NT2/D1 (cell line): Measurements from ENCODE around the gene TBC1D22A.

Experiments used
- DNase-seq: peaks from one replicate; pipeline ENCODE4 v3.0.0-alpha.2; 2011; ENCODE audit warnings: low read depth, low spot score
- H3K27me3 ChIP-seq: 2 replicates; pipeline ENCODE4 v1.6.0; 2011; ENCODE audit warnings: mild to moderate bottlenecking; ENCODE audit not compliant: insufficient read length, insufficient read depth
- H3K36me3 ChIP-seq: 2 replicates; pipeline ENCODE4 v1.6.1; 2011; ENCODE audit warnings: mild to moderate bottlenecking, low read length, mixed read lengths; ENCODE audit not compliant: insufficient read depth, insufficient read length
- H3K4me1 ChIP-seq: 2 replicates; pipeline ENCODE4 v1.5.1; 2011; ENCODE audit not compliant: insufficient read depth, insufficient read length
- H3K4me3 ChIP-seq: 2 replicates; pipeline ENCODE4 v1.5.1; 2011; ENCODE audit warnings: low read depth; ENCODE audit not compliant: insufficient read length
- H3K9ac ChIP-seq: 2 replicates; pipeline ENCODE4 v1.6.0; 2011; ENCODE audit warnings: low read depth; ENCODE audit not compliant: insufficient read length
- H3K9me3 ChIP-seq: 2 replicates; pipeline ENCODE4 v1.5.1; 2011; ENCODE audit warnings: mild to moderate bottlenecking, low read length; ENCODE audit not compliant: insufficient read depth
- SUZ12 ChIP-seq: IDR thresholded peaks from 2 replicates; pipeline ENCODE4 v1.6.1; 2011; ENCODE audit not compliant: insufficient read length, insufficient read depth; ENCODE audit errors: extremely low read depth
- YY1 ChIP-seq: IDR thresholded peaks from 2 replicates; pipeline ENCODE4 v1.6.1; 2011; ENCODE audit not compliant: insufficient read length, insufficient read depth
- ZNF274 ChIP-seq: IDR thresholded peaks from 2 replicates; pipeline ENCODE4 v1.6.1; 2011; ENCODE audit warnings: mild to moderate bottlenecking, low read depth, low read length

TBC1D22A gene

GRCh38 chr22:47176573-47177333, 414.3 kb downstream of the TBC1D22A start:
- TF ChIP-seq YY1, result no peak
- DNase-seq, result no peak
- no peak overlapping the region for H3K9ac ChIP-seq
- H3K9me3 ChIP-seq, result no peaks in the 10 kb centered on the region
- no peak overlapping the region for H3K4me3 ChIP-seq
- no peaks in the 10 kb centered on the region for H3K4me1 ChIP-seq
- H3K36me3 ChIP-seq, result no peaks in the 10 kb centered on the region
- H3K27me3 ChIP-seq, result no peaks in the 10 kb centered on the region

GRCh38 chr22:47177334-47177815, 414.9 kb downstream of the TBC1D22A start:
- TF ChIP-seq YY1, result no peak
- no peak for TF ChIP-seq SUZ12
- TF ChIP-seq ZNF274, result no peak
- H3K4me1 ChIP-seq, result no peaks in the 10 kb centered on the region
- DNase-seq, result no peak

GRCh38 chr22:47178339-47178738, 415.9 kb downstream of the TBC1D22A start:
- H3K4me3 ChIP-seq, result no peak overlapping the region
- H3K36me3 ChIP-seq, result no peaks in the 10 kb centered on the region
- H3K9me3 ChIP-seq, result no peaks in the 10 kb centered on the region
- no peaks in the 10 kb centered on the region for H3K4me1 ChIP-seq
- H3K9ac ChIP-seq, result no peak overlapping the region
- TF ChIP-seq SUZ12 (no peak), YY1 (no peak), ZNF274 (no peak)
- H3K27me3 ChIP-seq, result no peaks in the 10 kb centered on the region
- no peak for DNase-seq

More at GRCh38 chr22:47177334-47177815, 414.9 kb downstream of the TBC1D22A start:
- no peak overlapping the region for H3K9ac ChIP-seq
- no peaks in the 10 kb centered on the region for H3K9me3 ChIP-seq
- no peak overlapping the region for H3K4me3 ChIP-seq
- no peaks in the 10 kb centered on the region for H3K27me3 ChIP-seq
- no peaks in the 10 kb centered on the region for H3K36me3 ChIP-seq

- Histone ChIP-seq H3K27me3 (no peaks in the 10 kb centered on the region), H3K9ac (no peak overlapping the region), H3K4me1 (no peaks in the 10 kb centered on the region), H3K36me3 (no peaks in the 10 kb centered on the region), H3K9me3 (no peaks in the 10 kb centered on the region), H3K4me3 (no peak overlapping the region)
- TF ChIP-seq YY1, result no peak
- TF ChIP-seq ZNF274, result no peak
- TF ChIP-seq SUZ12, result no peak
- DNase-seq, result no peak
Measured at GRCh38 chr22:47180796-47181195, 418.3 kb downstream of the TBC1D22A start.

DNA sequence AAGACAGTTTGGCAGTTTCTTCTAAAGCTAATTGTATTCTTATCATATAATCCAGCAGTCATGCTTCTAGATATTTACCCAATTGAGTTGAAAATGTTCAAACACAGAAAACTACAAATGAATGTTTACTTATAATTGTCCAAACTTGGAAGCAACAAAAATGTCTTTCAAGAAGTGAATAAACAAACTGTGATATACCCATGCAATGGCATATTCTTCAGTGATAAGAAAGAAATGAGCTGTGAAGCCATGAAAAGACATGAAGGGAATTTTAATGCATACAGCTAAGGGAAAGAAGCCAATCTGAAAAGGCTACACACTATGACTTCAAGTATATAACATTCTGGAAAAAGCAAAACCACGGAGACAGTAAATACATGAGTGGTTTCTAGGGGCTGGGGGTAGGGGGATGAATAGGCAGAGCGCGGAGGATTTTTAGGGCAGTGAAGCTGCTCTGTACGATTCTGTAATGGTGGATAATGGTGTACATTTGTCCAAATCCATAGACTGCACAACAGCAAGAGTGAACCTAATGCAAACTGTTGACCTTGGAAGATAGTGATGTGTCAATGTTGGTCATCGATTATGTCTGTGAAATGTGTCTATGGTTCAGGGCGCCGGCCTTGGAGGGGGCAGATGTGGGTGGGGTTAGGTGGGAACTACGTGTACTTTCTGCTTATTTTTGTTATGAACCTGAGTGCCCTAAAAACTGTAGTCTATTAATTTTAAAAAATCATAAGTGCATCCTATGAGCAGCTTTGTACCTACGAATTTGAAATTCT, 424.9 kb downstream of the TBC1D22A start:
- Histone ChIP-seq H3K36me3 (no peaks in the 10 kb centered on the region), H3K9ac (no peak overlapping the region), H3K4me1 (peaks cover 3% of the 10 kb centered on the region), H3K4me3 (no peak overlapping the region), H3K27me3 (no peaks in the 10 kb centered on the region), H3K9me3 (no peaks in the 10 kb centered on the region)
- TF ChIP-seq ZNF274 (no peak), SUZ12 (no peak), YY1 (no peak)
- DNase-seq, result no peak

DNA sequence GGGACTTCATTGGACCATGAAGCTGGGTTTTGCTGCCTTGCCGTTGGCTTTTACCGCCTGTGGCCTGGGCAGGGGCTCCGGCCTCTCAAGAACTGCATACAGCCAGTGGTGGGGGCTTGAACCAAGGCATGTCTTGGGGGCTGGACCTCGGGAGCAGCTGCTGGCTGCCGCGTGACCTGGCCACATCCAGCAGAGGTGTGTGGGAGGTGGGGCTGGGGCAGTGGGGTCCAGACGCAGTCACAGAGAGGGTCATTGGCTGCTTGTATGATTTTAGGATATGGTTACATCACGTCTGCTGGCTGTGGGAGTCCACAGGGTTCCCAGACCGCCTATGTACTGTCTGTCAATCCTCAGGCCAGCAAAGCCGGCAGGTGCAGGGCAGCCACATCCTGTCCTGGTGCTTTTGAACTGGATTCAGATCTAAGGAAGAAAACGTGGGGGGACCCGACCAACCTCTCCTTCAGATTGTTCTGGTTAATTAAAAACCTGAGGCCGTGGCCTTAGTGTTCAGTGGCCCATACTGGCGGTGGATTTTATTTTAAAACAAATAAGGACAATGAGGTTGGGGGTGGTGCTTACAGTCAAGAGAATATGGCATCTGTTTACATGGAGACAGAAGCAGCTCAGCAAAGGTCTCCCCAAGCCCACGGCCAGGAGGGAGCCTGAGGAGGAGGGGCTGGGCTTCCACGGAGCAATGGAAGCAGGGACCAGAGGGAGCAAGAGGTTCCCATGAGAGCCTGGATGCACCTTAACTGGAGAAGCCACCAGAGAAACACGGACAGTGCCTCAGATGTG, 426.0 kb downstream of the TBC1D22A start:
- Histone ChIP-seq H3K4me1 (peaks cover 3% of the 10 kb centered on the region), H3K36me3 (no peaks in the 10 kb centered on the region), H3K9ac (no peak overlapping the region), H3K9me3 (no peaks in the 10 kb centered on the region), H3K27me3 (no peaks in the 10 kb centered on the region), H3K4me3 (no peak overlapping the region)
- TF ChIP-seq SUZ12 (no peak), YY1 (no peak), ZNF274 (no peak)
- DNase-seq, result no peak
